ENCODE results near the gene ST6GALNAC3. TPM values are rescaled to one million over a fixed set of nuclear protein-coding genes. Genes with fewer than 3 reads are reported as not detected.

Gene ST6GALNAC3
- polyA plus RNA-seq, 1 donor (not counting 4 experiments of a cell fraction or from before 2014, with no cell fraction given), result 0.08 TPM

DNA sequence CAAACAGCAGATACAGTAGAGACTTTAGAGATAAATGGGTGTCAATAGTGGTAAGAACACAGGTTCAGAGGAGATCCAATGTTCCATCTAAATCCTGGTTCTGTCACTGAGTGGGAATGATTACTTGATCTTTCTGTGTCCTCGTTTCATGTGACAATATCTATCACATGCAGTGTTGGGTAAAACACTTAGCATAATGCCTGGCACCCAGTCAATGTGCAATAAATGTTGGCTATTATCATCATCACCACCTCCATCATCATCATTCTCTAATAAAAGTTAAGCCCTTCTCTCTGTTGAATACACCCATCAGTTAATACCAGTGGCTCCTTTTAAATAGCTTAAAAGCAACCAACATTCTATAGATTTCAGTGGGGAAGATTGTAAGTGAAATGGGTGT lies 184.7 kb downstream of the ST6GALNAC3 start:
- no peak overlapping the region for H3K27ac ChIP-seq (ENCODE audit: control insufficient read depth, insufficient read depth, low read length)

DNA sequence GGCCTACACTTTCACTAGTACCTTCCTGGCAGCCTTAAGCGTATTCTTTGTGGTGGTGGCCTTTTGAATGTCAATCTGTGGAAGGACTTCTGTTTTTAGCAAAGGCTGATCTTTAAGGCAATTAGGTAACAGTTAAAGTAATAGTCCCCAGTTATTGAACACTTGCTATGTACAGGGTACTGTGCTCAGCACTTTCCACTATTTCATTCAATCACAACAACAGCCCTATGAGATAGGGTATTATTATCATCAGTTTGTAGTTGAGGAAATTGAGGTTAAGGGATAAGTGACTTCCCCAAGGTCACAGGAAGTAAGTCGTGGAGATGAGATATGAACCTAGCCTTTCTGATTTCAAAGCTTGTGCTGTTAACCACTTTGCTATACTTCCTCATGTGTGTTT lies 185.7 kb downstream of the ST6GALNAC3 start:
- dilution Hi-C loops (cut with MboI; ENCODE audit: extremely low pct_ligation_motif_present, low sequenced_read_pairs), result no loop called here
- no peaks in the 10 kb centered on the region for H3K79me2 ChIP-seq (ENCODE audit: control insufficient read depth, insufficient read depth, low read length)
- no peaks in the 10 kb centered on the region for H4K20me1 ChIP-seq (ENCODE audit: control insufficient read depth, extremely low read depth, insufficient read depth, low read length)
- no peak overlapping the region for H3K27ac ChIP-seq (ENCODE audit: control insufficient read depth, insufficient read depth, low read length)
- TF ChIP-seq EZH2 (IDR thresholded peaks at IDR 0.05; ENCODE audit: low read length), result no peak
- TF ChIP-seq, protein P1, sequence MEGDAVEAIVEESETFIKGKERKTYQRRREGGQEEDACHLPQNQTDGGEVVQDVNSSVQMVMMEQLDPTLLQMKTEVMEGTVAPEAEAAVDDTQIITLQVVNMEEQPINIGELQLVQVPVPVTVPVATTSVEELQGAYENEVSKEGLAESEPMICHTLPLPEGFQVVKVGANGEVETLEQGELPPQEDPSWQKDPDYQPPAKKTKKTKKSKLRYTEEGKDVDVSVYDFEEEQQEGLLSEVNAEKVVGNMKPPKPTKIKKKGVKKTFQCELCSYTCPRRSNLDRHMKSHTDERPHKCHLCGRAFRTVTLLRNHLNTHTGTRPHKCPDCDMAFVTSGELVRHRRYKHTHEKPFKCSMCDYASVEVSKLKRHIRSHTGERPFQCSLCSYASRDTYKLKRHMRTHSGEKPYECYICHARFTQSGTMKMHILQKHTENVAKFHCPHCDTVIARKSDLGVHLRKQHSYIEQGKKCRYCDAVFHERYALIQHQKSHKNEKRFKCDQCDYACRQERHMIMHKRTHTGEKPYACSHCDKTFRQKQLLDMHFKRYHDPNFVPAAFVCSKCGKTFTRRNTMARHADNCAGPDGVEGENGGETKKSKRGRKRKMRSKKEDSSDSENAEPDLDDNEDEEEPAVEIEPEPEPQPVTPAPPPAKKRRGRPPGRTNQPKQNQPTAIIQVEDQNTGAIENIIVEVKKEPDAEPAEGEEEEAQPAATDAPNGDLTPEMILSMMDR (optimal IDR thresholded peaks at IDR 0.05 in 1 of 3, IDR thresholded peaks at IDR 0.05 in 1 of 3, conservative IDR thresholded peaks at IDR 0.05 in 1 of 3; ENCODE audit: extremely low read depth in 1 of 3, insufficient read depth in 2 of 3, low read length in 3 of 3), result no peak
- H2AFZ ChIP-seq (ENCODE audit: control insufficient read depth, low read length), result no peak overlapping the region
- FAIRE-seq, result no peak
- no peaks in the 10 kb centered on the region for H3K27me3 ChIP-seq (ENCODE audit: control insufficient read depth, extremely low read depth, insufficient read depth, low read length)
- no peaks in the 10 kb centered on the region for H3K9me3 ChIP-seq (ENCODE audit: control insufficient read depth, low read depth, low read length)
- H3K4me2 ChIP-seq (ENCODE audit: control insufficient read depth, extremely low read depth, insufficient read depth, low read depth, low read length), result no peak overlapping the region
- DNase-seq (ENCODE audit: low read depth, low spot score), result no peak
- no peaks in the 10 kb centered on the region for H3K36me3 ChIP-seq (ENCODE audit: control insufficient read depth in 2 of 2, extremely low read depth in 1 of 2, insufficient read depth in 2 of 2, low read length in 2 of 2)
- no peaks in the 10 kb centered on the region for H3K9me1 ChIP-seq (ENCODE audit: control insufficient read depth, extremely low read depth, insufficient read depth, low read length)
- H3K4me1 ChIP-seq (ENCODE audit: control insufficient read depth, extremely low read depth, insufficient read depth, low read length), result no peaks in the 10 kb centered on the region
- H3K4me3 ChIP-seq (ENCODE audit: control insufficient read depth in 2 of 3, extremely low read depth in 1 of 3, insufficient read depth in 2 of 3, low read depth in 1 of 3, low read length in 3 of 3), result no peak overlapping the region
- H3K9ac ChIP-seq (ENCODE audit: control insufficient read depth, extremely low read depth, insufficient read depth, low read length), result no peak overlapping the region

More for the DNA sequence above, 184.7 kb downstream of the ST6GALNAC3 start:
- Histone ChIP-seq H3K4me2 (ENCODE audit: control insufficient read depth, extremely low read depth, insufficient read depth, low read depth, low read length) (no peak overlapping the region), H3K27me3 (ENCODE audit: control insufficient read depth, extremely low read depth, insufficient read depth, low read length) (no peaks in the 10 kb centered on the region), H3K79me2 (ENCODE audit: control insufficient read depth, insufficient read depth, low read length) (no peaks in the 10 kb centered on the region), H4K20me1 (ENCODE audit: control insufficient read depth, extremely low read depth, insufficient read depth, low read length) (no peaks in the 10 kb centered on the region), H3K9me3 (ENCODE audit: control insufficient read depth, low read depth, low read length) (no peaks in the 10 kb centered on the region), H3K4me1 (ENCODE audit: control insufficient read depth, extremely low read depth, insufficient read depth, low read length) (no peaks in the 10 kb centered on the region), H3K4me3 (ENCODE audit: control insufficient read depth in 2 of 3, extremely low read depth in 1 of 3, insufficient read depth in 2 of 3, low read depth in 1 of 3, low read length in 3 of 3) (no peak overlapping the region), H3K36me3 (ENCODE audit: control insufficient read depth in 2 of 2, extremely low read depth in 1 of 2, insufficient read depth in 2 of 2, low read length in 2 of 2) (no peaks in the 10 kb centered on the region), H2AFZ (ENCODE audit: control insufficient read depth, low read length) (no peak overlapping the region), H3K9ac (ENCODE audit: control insufficient read depth, extremely low read depth, insufficient read depth, low read length) (no peak overlapping the region), H3K9me1 (ENCODE audit: control insufficient read depth, extremely low read depth, insufficient read depth, low read length) (no peaks in the 10 kb centered on the region)
- no peak for DNase-seq (ENCODE audit: low read depth, low spot score)
- TF ChIP-seq, protein P1 (optimal IDR thresholded peaks at IDR 0.05 in 1 of 3, IDR thresholded peaks at IDR 0.05 in 1 of 3, conservative IDR thresholded peaks at IDR 0.05 in 1 of 3; ENCODE audit: extremely low read depth in 1 of 3, insufficient read depth in 2 of 3, low read length in 3 of 3), result no peak
- TF ChIP-seq EZH2 (IDR thresholded peaks at IDR 0.05; ENCODE audit: low read length), result no peak
- FAIRE-seq, result no peak
- dilution Hi-C loops (cut with MboI; ENCODE audit: extremely low pct_ligation_motif_present, low sequenced_read_pairs), result no loop called here

Measured in keratinocyte (primary cell).